K562 (cell line): ENCODE measurements around the gene ADD2. TPM values are rescaled to one million over a fixed set of nuclear protein-coding genes. Genes with fewer than 3 reads are reported as not detected.

Experiments
- CEBPG ChIP-seq, 3 experiments: fragments of 200-800 bp in 1 of 3; sonication (Bioruptor generic) in 1 of 3; sonication (generic) in 1 of 3; formaldehyde crosslinking in 1 of 3; IDR thresholded peaks in 2 of 3; conservative IDR thresholded peaks in 1 of 3; 2 replicates each; pipeline versions ENCODE4 v1.6.1 to v1.8.0; 2016 to 2022; ENCODE audit warnings: missing compliant biosample characterization in 2 of 3, missing genetic modification characterization in 2 of 3, mild to moderate bottlenecking in 1 of 3, missing genetic modification reagents in 1 of 3
- polyA plus RNA-seq, 8 experiments: library from polyadenylated mRNA; depleted of rRNA in 4 of 8; stranded (reverse) in 5 of 8; unstranded in 3 of 8; fragments of >200 nt; fragmentation: Nextera tagmentation in 2 of 8; fragmentation: Illumina TruSeq in 1 of 8; extraction: Ambion mirVana in 2 of 8; extraction: Trizol in 1 of 8; gene quantifications; 2 replicates each; pipeline versions ENCODE4 v1.2.1 to v1.2.3, GENCODE V29; 2011 to 2014; ENCODE audit warnings: inconsistent platforms in 1 of 8, missing spikeins in 1 of 8
- total RNA-seq, 7 experiments: library from RNA; depleted of rRNA in 6 of 7; stranded (reverse); fragments of >200 nt in 6 of 7; fragmentation: Illumina TruSeq in 2 of 7; extraction: Trizol in 2 of 7; gene quantifications; 2 replicates each; pipeline versions ENCODE4 v1.2.1 to v1.2.3, GENCODE V29; 2011 to 2021; ENCODE audit warnings: low replicate concordance in 1 of 7
- TF ChIP-seq, protein P1 (sequence below): fragments of 450-650 bp; IDR thresholded peaks from 2 replicates; pipeline ENCODE4 v1.6.1; 2016; ENCODE audit warnings: low read depth
- TF ChIP-seq, protein P2 (sequence below): IDR thresholded peaks from 2 replicates; pipeline ENCODE4 v1.6.1; 2014; ENCODE audit warnings: antibody characterized with exemption
- TF ChIP-seq, protein P3 (sequence below): fragments of 200-800 bp; sonication (Bioruptor generic); IDR thresholded peaks from 2 replicates; pipeline ENCODE4 v1.6.1; 2017; ENCODE audit warnings: missing genetic modification characterization, missing compliant biosample characterization

Gene ADD2
- total and polyA plus RNA-seq, 9 of the 15 experiments (the other 6 are each of a cell fraction or from before 2014, with no cell fraction given): 3.5 to 63.0 (median 36.2) TPM

DNA sequence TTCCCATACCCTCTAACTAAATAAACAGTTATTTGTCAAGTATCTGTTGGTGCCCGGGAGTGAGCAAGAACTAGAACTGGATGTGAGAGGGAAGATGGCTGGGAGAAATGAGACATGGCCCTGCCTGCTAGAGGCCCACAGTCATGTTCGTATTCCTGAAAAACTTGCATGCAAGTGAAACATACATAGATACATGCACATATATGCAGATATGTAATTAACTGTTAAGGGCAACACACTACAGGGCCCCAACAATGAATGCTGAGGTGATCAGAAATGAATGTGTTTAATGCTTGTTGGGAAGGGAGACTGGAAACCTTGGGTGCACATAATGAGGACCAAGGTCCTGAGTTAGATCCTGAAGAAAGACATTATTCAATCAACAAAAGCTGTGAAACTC lies 49.8 kb downstream of the ADD2 start (continued):
- TF ChIP-seq, protein P1, sequence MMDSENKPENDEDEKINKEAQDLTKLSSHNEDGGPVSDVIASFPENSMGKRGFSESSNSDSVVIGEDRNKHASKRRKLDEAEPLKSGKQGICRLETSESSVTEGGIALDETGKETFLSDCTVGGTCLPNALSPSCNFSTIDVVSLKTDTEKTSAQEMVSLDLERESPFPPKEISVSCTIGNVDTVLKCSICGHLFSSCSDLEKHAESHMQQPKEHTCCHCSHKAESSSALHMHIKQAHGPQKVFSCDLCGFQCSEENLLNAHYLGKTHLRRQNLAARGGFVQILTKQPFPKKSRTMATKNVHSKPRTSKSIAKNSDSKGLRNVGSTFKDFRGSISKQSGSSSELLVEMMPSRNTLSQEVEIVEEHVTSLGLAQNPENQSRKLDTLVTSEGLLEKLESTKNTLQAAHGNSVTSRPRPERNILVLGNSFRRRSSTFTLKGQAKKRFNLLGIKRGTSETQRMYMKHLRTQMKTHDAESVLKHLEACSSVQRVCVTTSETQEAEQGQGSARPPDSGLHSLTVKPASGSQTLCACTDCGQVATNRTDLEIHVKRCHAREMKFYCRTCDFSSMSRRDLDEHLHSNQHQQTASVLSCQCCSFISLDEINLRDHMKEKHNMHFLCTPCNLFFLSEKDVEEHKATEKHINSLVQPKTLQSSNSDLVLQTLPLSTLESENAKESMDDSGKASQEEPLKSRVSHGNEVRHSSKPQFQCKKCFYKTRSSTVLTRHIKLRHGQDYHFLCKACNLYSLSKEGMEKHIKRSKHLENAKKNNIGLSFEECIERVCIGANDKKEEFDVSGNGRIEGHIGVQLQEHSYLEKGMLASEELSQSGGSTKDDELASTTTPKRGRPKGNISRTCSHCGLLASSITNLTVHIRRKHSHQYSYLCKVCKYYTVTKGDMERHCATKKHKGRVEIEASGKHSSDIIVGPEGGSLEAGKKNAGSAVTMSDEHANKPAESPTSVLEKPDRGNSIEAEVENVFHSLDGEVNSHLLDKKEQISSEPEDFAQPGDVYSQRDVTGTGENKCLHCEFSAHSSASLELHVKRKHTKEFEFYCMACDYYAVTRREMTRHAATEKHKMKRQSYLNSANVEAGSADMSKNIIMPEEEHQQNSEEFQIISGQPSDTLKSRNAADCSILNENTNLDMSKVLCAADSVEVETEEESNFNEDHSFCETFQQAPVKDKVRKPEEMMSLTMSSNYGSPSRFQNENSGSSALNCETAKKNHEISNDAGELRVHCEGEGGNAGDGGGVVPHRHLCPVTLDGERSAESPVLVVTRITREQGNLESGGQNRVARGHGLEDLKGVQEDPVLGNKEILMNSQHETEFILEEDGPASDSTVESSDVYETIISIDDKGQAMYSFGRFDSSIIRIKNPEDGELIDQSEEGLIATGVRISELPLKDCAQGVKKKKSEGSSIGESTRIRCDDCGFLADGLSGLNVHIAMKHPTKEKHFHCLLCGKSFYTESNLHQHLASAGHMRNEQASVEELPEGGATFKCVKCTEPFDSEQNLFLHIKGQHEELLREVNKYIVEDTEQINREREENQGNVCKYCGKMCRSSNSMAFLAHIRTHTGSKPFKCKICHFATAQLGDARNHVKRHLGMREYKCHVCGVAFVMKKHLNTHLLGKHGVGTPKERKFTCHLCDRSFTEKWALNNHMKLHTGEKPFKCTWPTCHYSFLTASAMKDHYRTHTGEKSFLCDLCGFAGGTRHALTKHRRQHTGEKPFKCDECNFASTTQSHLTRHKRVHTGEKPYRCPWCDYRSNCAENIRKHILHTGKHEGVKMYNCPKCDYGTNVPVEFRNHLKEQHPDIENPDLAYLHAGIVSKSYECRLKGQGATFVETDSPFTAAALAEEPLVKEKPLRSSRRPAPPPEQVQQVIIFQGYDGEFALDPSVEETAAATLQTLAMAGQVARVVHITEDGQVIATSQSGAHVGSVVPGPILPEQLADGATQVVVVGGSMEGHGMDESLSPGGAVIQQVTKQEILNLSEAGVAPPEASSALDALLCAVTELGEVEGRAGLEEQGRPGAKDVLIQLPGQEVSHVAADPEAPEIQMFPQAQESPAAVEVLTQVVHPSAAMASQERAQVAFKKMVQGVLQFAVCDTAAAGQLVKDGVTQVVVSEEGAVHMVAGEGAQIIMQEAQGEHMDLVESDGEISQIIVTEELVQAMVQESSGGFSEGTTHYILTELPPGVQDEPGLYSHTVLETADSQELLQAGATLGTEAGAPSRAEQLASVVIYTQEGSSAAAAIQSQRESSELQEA: no peak
- TF ChIP-seq, protein P2, sequence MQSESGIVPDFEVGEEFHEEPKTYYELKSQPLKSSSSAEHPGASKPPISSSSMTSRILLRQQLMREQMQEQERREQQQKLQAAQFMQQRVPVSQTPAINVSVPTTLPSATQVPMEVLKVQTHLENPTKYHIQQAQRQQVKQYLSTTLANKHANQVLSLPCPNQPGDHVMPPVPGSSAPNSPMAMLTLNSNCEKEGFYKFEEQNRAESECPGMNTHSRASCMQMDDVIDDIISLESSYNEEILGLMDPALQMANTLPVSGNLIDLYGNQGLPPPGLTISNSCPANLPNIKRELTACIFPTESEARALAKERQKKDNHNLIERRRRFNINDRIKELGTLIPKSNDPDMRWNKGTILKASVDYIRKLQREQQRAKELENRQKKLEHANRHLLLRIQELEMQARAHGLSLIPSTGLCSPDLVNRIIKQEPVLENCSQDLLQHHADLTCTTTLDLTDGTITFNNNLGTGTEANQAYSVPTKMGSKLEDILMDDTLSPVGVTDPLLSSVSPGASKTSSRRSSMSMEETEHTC: no peak
- no peak for TF ChIP-seq CEBPG (CRISPR knock-in tag; IDR thresholded peaks at IDR 0.05)
- no peak for TF ChIP-seq CEBPG (tag; conservative IDR thresholded peaks at IDR 0.05 in 1 of 2, IDR thresholded peaks at IDR 0.05 in 1 of 2)
- TF ChIP-seq, protein P3, sequence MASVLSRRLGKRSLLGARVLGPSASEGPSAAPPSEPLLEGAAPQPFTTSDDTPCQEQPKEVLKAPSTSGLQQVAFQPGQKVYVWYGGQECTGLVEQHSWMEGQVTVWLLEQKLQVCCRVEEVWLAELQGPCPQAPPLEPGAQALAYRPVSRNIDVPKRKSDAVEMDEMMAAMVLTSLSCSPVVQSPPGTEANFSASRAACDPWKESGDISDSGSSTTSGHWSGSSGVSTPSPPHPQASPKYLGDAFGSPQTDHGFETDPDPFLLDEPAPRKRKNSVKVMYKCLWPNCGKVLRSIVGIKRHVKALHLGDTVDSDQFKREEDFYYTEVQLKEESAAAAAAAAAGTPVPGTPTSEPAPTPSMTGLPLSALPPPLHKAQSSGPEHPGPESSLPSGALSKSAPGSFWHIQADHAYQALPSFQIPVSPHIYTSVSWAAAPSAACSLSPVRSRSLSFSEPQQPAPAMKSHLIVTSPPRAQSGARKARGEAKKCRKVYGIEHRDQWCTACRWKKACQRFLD: no peak
- TF ChIP-seq, all 486 proteins: peak for 0
